Measurements from ENCODE around the gene TTYH1. TPM values are rescaled to one million over a fixed set of nuclear protein-coding genes. Genes with fewer than 3 reads are reported as not detected.

Gene TTYH1
- total and polyA plus RNA-seq, 2 of the 8 experiments (the other 6 are each of a cell fraction or from before 2014, with no cell fraction given) = 26.7 to 46.5 TPM

- TF ChIP-seq ATF2 (IDR thresholded peaks at IDR 0.05; ENCODE audit: low read length) (no peak), JUN (IDR thresholded peaks at IDR 0.05; ENCODE audit: low read depth, low read length) (no peak), CTBP2 (IDR thresholded peaks at IDR 0.05; ENCODE audit: borderline replicate concordance, insufficient read depth, insufficient read length, low read length) (no peak), CHD1 (IDR thresholded peaks at IDR 0.05; ENCODE audit: low read depth, low read length) (no peak), TEAD4 (IDR thresholded peaks at IDR 0.05; ENCODE audit: low read depth, low read length) (no peak), ZNF274 (IDR thresholded peaks at IDR 0.05; ENCODE audit: borderline replicate concordance, extremely low read depth, low read length) (no peak), RAD21 (IDR thresholded peaks at IDR 0.05 in 1 of 2, conservative IDR thresholded peaks at IDR 0.05 in 1 of 2; ENCODE audit: low read depth in 2 of 2, low read length in 2 of 2) (no peak), GABPA (IDR thresholded peaks at IDR 0.05; ENCODE audit: borderline replicate concordance, insufficient read depth, low read length) (no peak), JUND (IDR thresholded peaks at IDR 0.05; ENCODE audit: low read length) (no peak)
Measured at GRCh38 chr19:54461210-54461609, 45.9 kb downstream of the TTYH1 start (continued).

Measured in H1 (cell line).